Medulla oblongata (tissue), 1 donor: ENCODE measurements around the gene SYT2.
"Not testable (repeated sequence)": the region's sequence is repeated elsewhere in the genome, so short reads cannot be mapped to it uniquely, and the experiment has no call there.

Experiments used
- DNase-seq: peaks from one replicate; pipeline ENCODE4 v3.0.0-alpha.2; 2015; ENCODE audit errors: extremely low spot score

The SYT2 gene

GRCh38 chr1:202569393-202570322 is 140.6 kb downstream of the SYT2 start:
- no peak for DNase-seq

- DNase-seq: peak; percentile 34
Observed at GRCh38 chr1:202568826-202569225, 141.4 kb downstream of the SYT2 start.

- DNase-seq: no peak
Observed at GRCh38 chr1:202568410-202568809, 141.8 kb downstream of the SYT2 start.

GRCh38 chr1:202567738-202568137 is 142.5 kb downstream of the SYT2 start:
- DNase-seq: no peak

- no peak for DNase-seq
Observed at GRCh38 chr1:202565890-202566602, 144.2 kb downstream of the SYT2 start.

GRCh38 chr1:202564958-202565495 is 145.2 kb downstream of the SYT2 start:
- DNase-seq: no peak

GRCh38 chr1:202563818-202564217 is 146.4 kb downstream of the SYT2 start:
- no peak for DNase-seq

- no peak for DNase-seq
Observed at GRCh38 chr1:202562444-202563060, 147.7 kb downstream of the SYT2 start.

GRCh38 chr1:202561726-202562443 is 148.4 kb downstream of the SYT2 start:
- DNase-seq: no peak

- DNase-seq: no peak
Observed at GRCh38 chr1:202561240-202561639, 149.0 kb downstream of the SYT2 start.

GRCh38 chr1:202557662-202558061 is 152.6 kb downstream of the SYT2 start:
- not testable (repeated sequence) for DNase-seq

- not testable (repeated sequence) for DNase-seq
Observed at GRCh38 chr1:202556037-202556436, 154.2 kb downstream of the SYT2 start.

GRCh38 chr1:202554619-202555018 is 155.6 kb downstream of the SYT2 start:
- not testable (repeated sequence) for DNase-seq

- peak; percentile 77 for DNase-seq
Observed at GRCh38 chr1:202553560-202554038, 156.7 kb downstream of the SYT2 start.

- not testable (repeated sequence) for DNase-seq
Observed at GRCh38 chr1:202553078-202553477, 157.2 kb downstream of the SYT2 start.

GRCh38 chr1:202552615-202553014 is 157.6 kb downstream of the SYT2 start:
- not testable (repeated sequence) for DNase-seq

GRCh38 chr1:202551683-202552082 is 158.6 kb downstream of the SYT2 start:
- no peak for DNase-seq

- DNase-seq: not testable (repeated sequence)
Observed at GRCh38 chr1:202550088-202550487, 160.2 kb downstream of the SYT2 start.

- DNase-seq: no peak
Observed at GRCh38 chr1:202547215-202547614, 163.0 kb downstream of the SYT2 start.

- DNase-seq: not testable (repeated sequence)
Observed at GRCh38 chr1:202546796-202547195, 163.5 kb downstream of the SYT2 start.

GRCh38 chr1:202546377-202546776 is 163.9 kb downstream of the SYT2 start:
- DNase-seq: not testable (repeated sequence)
